HuH-7 (cell line): ENCODE measurements around the gene CENPU.
"Not testable (repeated sequence)": the region's sequence is repeated elsewhere in the genome, so short reads cannot be mapped to it uniquely, and the experiment has no call there.

Experiments used
- DNase-seq: peaks from one replicate; pipeline ENCODE4 v3.0.0; 2011; ENCODE audit warnings: low spot score

Gene CENPU

DNA sequence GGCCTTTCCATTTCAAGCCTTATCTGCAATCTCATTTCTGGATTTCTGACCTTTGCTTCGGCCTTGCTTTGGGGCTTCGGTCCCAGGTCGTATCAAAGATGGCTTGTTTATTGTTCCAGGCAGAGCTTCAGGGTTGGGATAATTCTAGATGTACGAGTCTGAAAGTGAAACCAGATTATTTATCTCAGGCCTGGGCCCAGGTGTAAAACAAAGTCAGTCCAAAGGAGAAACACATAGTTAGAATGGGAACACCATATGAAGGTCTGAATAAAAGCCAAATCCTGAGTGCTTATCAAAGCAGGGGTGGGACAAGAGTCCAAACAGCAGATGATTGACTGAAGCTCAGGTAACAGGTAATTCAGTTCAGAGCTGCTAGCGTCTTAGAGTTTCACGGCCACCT lies 67.2 kb downstream of the CENPU start:
- DNase-seq, result no peak

DNA sequence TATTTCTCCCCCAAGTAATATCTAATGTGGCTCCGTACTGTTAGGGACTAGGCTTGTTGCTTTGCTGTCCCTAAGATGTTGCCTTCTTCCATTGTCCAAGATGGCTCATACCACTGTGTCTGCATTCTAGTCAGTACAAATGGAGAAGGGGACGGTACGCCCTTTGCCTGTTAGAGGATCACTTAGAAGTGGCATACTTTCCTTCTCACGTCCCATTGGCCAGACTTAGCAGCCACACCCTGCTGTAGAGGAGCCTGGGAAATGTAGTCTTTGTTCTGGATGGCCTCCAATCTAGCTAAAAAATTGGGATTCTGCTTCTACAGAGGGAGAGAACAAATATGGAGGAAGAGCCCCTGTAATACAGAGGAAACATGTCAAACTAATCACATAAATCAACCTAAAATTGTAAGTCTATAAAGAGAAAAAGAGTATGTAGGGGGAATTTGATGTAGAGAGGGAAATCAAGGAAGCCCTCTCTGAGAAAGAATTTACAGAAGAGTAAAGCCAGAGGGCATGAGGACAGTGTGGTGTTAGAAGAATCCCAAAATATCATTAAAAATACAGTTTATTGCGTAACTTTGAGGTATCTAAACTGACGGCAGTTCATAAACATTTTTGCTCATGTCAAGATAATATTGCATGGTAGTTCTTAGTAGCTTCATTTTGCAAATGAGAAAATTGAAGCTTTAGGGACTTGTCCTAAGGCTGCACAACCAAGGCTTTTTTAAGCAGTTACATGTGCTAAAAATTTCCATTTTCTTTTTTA lies 69.3 kb downstream of the CENPU start:
- DNase-seq, result no peak

DNA sequence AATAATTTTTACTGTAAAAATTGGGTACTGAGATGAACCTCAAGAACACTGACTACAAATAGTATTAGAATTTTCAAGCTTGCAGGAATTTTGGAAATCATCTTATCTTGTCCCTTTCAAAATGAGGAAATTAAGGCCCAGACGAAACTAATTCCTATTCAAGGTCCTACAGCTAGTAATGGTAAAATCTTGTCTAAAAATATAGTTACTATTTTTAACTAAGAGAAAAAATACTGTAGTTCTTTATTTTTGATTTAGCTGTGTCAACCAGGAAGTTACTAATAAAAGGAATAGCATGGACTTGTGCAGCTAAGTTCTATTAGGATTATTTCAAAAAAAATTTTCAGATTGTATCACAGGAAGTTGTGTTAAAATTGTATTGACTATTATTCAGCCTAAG lies 71.7 kb downstream of the CENPU start:
- no peak for DNase-seq

DNA sequence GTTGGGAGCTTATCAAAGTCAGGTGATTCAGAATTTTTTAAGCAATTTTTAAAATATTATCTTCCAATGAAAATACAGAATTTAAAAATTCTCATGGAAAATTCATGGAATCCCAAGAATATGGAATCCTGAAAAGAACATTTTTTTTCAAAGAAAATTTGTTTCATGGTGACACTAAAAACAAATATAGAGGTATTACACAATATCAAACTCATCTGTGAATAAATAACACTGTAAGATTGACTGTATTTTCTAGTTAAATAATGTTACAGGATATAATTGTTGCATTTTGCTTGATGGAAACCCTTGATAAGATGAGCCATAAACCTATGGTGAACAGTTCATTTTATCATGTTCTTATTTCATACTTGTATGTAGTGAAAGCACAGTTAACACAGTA lies 72.9 kb downstream of the CENPU start:
- no peak for DNase-seq

DNA sequence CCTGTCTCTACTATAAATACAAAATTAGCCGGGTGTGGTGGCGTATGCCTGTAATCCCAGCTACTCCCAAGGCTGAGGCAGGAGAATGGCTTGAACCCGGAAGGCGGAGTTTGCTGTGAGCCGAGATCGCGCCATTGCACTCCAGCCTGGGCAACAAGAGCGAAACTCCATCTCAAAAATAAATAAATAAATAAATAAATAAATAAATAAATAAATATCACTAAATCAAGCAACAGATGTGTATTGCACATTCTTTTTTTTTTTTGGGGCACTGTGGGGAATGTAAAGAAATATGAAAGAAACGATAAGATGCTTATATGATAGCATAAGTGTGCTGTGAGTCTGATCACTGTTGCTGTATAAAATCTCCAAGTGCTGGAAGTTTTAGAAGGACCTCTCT lies 76.1 kb downstream of the CENPU start:
- DNase-seq, result not testable (repeated sequence)

DNA sequence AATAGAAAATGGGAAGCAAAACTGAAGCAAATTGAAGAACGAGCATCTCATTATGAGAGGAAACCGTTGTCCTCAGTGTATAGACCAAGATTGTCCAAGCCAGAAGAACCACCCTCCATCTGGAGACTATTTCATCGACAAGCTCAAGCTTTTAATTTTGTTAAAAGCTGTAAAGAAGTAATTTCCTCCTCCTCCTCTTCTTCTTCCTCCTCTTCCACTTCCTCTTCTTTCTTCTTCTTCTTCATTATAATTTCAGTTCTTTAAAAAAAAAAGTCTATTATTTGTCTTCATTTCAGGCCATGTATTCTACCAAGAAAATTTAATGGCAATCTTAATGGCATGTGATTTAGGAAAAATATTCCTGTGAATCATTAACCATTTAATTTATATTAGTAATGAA lies 76.8 kb downstream of the CENPU start:
- DNase-seq, result no peak

DNA sequence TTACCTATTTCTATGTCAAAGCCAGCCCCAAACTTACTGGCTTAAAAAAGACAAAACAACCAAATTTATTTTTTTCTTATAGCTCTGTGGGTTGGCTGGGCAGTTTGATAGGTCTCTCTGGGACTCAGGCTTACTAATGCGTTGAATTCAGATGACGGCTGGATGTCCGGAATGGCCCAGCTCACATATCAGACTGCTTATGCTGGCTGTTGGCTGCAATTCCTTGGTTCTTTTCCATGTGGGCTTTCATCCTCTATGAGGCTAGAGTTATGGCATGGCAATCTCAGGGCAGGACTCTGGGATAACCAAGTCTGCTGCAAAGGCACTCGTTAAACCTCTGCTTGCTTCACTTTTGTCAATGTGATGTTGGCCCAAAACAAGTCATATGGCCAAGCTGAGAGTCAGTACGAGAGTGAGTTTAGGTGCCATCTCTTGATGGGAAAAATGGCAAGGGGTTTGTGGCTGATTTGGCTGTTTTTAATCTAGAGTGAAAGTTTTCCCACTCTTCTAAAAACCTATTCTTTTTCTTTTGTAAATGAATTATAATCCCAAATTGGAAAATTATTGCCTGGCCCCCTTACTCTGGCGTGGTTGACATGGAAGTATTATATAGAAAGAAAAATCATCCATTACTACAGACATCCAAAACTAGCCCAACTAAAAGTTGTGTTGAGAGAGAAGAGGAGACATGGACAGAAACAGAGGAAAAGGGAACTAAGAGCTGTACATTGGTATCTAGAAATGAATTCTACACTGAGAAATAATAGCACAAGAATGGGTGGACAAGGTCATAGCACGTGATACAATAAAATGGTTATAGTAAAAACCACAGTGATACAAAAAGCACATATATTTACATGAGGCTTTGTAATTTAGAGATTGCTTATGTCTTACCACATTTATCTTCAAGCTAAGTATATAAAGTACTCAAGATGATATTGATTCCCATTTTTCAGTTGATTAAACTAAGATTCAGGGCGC lies 77.7 kb downstream of the CENPU start:
- DNase-seq, result no peak

DNA sequence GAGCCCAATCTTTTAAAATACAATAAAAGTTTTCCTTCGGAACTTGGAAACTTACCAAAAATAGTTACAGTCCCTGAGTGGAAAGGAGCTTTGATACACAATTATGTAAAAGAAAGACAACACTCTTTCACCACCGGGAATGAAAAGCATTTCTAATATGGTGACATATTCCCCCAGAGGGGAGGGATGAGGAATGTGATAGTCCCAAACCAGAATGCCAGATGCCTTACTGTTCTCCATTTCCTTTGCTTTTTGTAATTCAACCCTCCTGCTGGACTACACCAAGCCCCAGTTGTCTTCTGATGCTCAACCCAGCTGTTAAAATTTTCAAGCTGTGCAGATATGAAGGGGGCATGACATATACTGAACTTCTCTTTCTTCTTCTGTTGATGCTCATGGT lies 80.2 kb downstream of the CENPU start:
- no peak for DNase-seq

DNA sequence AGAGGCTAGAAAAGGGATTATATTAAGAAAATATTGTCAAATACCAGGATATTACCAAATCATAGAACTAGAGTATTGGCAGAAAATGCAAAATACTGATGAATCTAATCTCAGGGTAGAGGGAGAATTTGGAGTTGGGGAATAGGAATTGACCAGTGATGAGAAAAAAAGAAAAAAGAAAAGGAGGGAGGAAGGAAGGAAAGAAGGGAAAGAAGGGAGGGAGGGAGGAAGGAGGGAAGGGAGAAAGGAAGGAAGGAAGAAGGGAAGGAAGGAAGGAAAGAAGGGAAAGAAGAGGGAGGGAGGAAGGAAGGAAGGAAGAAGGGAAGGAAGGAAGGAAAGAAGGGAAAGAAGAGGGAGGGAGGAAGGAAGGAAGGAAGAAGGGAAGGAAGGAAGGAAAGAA lies 81.2 kb downstream of the CENPU start:
- not testable (repeated sequence) for DNase-seq

DNA sequence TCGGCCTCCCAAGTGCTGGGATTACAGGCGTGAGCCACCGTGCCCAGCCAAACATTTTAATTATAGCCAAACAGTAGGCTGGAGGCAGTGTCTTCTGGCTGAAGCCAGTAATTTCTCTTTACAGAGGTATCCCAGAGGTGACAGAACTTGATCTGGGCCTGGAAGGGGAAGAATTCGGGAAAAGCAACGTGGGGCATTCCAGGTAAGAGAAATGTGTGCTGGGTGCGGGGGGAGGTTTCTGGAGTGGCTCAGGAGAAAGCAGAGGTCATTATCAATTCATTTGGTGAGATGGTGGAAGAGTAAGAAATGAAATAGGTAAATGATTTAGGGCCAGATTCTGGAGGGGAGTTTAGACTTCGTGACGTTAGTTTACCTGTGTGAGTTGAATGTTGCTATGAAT lies 82.0 kb downstream of the CENPU start:
- DNase-seq, result no peak

DNA sequence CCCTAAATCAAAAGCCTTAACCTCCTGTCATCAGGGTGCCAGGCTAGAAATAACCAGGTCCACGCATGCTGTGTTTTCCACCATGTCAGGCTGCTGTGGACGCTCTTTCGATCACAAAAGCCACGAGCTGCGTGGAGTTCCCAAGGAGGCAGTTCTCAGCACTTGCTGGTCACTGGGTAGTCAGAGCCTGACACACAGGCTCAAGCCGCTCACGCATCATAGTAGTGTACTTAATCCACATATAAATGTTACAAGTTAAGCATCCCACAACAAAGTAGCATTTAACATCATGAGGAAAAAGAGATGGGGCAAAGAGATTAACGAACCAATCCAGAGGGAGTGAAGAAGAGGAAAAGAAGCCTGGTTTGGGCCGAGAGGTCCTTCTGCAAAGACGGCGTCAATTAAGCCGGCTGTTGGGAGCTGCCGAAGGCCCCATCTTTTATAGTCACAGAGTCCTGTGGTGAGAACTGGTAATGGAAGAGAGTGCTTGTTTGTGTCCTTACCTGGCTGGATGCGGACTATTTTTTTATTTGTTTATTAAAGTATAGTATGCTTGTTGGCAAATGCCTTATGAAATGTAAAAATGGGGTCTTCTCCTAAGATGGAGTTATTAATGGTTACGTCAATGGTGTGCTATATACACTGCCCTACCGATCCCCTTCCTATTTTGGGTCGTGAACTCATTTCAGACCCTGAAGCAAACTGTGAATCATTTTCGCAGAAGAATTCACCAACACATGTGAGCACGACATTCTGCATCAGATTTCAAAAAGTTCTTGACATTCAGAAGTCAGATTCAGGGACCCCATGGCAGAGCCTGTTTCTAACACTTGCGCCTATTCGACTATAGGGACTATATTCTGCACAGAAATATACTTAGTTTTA lies 83.7 kb downstream of the CENPU start:
- no peak for DNase-seq

DNA sequence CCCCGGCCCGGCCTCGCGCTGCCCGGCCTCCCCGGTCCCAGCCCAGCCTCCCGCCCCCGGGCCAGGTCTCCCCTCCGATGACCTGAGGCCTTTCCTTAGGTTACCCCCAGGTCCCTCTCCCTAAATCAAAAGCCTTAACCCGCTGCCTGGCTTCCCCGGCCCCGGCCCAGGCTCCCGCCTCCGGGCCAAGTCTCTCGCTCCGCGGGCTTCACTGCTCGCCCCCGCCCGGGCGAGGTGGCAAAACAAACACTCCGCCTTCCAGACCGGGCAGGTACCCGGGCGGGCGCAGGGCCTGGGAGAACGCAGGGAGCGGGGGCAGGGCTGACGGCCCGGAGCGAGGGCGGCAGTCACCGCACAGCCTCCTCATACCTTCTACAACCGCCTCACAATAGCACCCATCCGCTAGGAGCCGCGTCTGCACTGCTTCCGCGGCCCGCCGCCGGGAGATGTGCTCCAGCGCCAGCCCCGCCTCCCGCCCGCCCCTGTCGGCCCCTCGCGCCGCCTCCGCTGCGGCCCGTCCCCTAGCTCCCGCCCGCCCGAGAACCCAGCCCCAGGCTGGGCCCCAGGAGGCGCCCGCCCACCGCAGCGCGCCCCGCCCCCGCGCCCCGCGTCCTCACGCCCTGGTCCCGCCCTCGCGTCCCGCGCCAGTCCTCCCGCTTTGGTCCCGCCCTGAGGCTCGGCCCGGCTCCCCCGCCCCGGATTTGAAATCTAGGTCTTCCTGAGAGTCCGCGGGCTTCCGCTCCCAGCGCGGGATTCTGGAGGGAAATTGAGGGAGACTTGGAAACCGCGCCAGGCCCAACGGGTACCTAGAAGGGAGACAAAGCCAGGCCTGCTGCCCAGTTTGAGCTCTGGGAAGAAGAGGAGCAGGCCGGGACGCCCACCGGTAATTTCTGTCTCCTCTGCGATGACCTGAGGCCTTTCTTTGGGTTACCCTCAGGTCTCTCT lies 84.6 kb downstream of the CENPU start, which contains the start of the genes CASP3 and PRIMPOL:
CASP3 (minus strand) TSS at position 422 of the 945 bp plus-strand sequence. CDS start 10,994 bp downstream, outside the sequence.
PRIMPOL (plus strand) TSS at position 713 of the 945 bp plus-strand sequence. CDS start 7,403 bp downstream, outside the sequence.
- DNase-seq, result peak; percentile 20

DNA sequence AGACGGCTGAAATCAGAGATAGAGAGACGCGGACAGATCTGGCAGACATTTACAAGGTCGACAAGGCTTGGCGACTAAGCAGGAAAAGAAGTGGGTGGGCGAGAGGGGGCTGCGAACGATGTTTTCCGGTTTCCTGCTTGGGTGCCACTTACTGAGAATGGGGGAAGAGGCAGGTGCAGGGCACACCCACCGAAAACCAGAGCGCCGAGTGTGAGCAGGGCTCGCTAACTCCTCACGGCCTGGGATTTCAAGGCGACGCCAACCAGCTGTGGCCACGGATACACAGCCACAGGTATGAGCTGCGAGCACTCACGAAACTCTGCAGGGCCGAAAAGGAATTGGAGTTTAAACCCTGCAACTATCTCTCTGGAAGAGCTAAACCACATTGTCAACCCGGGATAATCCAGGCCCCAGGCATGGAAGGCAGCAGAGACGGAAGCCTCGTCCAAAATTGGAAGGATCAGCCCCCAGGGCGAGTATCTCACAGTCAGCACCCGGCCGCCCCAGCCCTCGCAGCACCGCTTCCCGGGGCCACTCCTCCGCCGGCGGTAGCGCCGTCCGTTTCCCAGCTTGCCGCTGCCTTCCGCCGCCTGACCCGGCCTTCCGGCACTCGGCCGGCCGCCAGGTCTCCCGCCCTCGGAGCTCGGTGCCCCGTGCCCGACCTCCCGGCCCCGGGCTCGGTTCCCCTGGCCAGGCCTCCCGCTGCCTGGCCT lies 85.4 kb downstream of the CENPU start:
- DNase-seq, result no peak

DNA sequence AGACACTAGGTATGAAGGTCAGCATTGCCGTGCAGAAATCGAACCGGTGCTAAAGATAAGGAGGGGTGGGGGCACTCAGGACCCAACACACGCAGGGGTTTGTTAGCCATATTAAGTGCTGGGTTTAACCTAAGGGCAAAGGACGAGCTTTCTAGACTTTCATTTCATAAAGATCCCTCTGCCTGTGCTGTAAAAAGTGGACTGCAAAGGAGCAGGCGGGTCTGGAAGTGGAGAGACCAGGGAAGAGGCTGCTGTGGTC lies 85.9 kb downstream of the CENPU start:
- no peak for DNase-seq

DNA sequence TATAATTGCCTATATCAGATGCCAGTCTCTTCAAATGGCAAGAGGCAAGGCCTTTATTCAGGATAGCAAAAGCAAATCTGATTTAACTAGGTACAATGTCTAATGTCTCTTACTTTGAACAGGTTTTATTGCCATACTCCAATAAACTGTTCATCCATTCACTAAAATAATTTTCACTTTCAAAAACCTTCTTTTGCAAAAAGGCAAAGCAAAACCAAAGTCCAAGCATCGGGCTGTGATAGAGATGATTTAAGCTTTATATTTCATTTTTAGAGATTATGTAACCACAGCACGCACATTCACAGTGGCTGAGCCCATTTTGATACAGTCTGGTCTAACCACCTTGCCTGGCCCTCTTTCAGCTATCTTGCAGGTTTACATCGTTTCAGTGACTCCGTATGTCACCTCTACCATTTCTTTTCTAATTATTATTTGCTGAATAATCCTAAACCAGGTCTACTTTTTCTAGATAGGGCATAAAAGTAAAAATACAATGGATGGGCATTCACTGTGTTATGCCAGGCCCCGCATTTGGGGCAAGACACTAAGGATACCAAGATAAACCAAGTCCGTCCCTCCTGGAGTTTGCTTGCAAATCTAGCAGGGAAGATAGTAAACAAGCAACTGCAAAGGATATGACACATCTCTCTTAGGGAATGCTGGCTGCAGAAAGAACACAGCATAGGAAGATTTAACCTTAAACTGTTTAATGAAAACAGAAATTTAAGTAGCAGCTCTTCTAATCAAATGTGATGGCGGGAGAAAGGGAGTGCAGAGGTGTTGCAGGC lies 86.4 kb downstream of the CENPU start:
- no peak for DNase-seq

DNA sequence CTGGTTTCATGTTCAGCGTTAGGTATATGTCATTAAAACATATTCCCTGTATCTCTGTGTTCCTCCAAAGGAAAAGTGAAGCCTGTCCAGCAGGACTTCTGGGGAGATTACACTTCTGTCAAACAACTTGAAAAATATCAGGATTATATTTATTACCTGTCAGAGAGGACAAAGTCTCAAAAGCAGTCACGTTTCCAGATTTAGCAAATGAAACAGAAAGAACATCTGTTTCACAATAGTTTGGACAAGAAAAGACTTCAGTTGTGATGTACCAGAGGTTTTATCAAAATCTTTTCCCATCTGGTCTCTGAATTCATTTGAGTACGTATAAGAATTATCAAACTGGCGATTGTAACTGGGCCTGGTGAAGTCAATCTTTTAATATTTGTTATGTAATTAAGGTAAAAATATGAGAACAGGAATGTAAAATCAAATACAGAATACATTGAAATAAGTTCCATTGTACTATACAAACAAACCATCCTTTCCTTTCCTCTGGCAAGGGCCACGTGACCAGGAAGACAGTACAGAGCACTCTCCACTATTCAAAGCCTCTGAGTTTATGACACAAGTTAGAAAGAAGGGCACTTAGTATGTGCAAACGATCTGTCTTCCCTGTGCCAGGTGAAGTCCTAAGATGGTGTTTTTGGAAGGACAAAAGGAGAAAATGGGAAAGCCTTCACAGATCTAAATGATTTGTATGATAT lies 87.8 kb downstream of the CENPU start:
- DNase-seq, result no peak

DNA sequence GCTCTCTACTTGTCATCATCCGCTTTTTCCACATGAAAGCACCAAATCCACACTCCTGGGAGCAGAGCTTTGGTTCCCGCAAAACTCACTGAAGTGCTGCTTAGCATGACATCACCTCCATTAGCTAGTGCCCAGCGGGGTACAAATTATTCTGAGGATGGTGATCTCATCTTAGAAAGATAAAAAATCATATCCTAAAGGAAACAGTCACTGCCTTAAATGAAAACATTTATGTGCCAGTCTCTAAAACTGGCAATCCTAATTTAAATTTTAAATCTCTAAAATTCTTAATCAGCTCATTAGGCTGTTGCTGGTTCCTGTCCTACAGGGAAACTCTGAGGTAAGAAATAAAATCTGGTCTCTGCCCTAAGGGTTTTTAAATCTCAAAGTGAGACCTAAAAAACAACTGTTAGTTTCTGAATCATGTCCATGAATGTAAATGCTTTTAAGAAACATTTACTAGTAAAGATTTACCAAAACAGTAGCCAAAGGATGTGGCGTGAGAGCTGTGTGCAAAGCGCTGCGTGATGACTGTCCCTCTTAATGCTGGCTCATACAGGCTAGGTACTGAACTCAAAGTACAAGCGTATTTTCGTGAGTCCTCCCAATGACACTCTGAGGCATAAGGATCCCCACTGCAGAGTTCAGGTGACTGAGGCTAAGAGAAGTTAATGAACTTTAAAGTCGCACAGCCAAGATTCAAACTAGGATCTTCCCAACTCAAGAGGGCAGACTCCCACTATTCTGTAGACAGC lies 89.2 kb downstream of the CENPU start:
- no peak for DNase-seq
